ENCODE data around the gene CFDP1.

CFDP1 gene

DNA sequence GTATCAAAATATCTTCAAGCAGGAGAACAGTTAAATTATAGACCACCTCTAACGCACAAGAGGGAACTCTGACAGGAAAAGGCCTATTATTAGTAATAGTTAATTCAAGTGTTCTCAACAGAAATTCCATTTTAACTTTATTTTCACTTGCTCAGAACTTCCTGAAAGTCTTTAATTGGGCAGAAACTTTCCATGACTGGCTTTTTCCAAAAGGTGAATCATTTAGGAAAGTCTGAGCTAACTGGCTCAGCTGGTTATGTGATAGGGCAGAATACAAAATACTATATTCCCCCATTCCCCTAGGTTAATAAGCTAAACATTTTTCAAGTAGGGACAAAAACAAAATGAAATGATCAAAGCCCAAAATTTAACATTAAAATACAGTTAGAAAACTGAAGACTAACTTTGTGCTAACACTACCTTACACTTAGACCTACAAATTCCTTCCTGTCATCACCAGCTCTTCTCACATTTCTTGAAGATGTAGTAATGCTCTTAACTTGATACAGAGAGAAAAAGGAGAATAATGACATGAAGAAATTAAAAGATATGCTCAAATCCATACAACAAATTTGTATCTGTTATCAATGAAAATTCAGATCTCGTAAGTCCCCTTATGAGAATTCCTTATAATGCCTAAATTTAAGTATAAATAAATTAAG is 31.0 kb downstream of the CFDP1 start:
- no peak for DNase-seq

DNA sequence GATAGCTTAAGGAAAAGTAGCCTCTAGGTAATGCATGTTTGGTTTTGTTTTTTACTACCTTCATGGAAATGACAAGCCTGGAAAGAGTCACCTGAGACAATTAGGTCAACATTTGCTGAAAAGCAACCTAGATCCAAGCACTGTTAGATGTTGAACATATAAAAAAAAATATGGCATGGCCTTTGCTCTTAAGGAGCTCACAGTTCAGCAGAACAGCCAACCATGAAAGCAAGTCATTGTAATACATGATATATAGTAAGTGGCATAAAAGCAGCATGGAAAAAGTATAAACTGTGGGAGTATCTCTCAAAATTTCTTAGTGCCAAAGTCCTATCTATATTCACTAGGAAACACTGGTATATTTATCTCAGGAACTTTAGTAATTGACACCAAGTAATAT is 31.6 kb downstream of the CFDP1 start:
- no peak for DNase-seq

DNA sequence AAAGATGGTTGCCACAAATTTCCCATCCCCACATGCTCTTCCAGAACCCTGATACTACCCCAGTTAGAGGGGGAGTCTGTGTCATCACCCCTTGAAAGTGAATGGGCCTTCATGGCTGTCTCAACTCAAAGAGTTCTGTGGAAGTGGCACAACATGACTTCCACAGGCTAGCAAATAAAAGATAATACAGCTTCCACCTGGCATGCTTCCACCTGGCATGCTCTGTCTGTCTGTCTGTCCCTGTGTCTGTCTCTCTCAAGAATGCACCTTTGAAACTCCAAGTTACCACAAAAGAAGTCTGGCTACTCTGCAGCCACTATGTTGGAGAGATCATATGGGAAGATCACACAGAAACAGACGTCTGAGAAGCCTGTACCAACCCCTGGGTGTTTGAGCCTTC is 35.0 kb downstream of the CFDP1 start:
- no peak for DNase-seq

DNA sequence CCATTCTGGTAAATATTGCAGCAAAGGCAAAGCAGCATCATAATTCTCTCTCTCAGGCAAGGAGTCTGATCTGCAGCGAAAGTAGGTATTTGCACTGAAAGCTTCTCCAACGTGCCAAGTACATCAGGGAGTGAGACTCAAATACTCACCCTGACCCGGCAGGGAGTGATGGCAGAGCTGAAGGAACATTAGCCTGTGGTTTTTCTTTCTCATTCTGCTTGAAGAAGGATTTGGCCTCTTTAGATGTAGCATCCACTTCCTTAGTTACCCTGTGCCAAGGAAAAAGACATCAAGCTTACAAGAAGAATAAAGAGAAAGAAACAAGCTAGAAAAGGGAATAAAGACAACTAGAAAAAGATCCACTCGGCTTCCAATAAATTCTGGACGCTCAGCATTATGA is 38.4 kb downstream of the CFDP1 start:
- no peak for DNase-seq

DNA sequence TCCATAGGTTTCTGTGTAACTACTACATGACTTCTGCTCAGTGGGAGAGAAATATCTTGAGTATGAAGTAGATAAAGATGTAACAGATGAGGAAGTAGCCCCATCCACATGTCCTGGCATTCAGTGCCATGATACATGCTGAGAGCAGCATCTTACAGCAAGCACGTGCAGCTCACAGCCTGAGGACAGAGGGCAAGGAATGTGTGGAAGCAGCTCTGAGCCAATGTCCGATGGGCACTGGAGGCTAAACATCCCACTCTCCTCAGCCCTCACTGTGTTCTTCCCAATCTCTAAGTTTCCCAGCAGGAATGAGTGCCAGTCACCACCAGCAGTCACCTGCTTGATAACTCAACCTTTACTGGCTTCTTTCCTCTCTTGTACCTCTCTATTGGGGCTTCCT is 40.4 kb downstream of the CFDP1 start:
- DNase-seq: no peak

DNA sequence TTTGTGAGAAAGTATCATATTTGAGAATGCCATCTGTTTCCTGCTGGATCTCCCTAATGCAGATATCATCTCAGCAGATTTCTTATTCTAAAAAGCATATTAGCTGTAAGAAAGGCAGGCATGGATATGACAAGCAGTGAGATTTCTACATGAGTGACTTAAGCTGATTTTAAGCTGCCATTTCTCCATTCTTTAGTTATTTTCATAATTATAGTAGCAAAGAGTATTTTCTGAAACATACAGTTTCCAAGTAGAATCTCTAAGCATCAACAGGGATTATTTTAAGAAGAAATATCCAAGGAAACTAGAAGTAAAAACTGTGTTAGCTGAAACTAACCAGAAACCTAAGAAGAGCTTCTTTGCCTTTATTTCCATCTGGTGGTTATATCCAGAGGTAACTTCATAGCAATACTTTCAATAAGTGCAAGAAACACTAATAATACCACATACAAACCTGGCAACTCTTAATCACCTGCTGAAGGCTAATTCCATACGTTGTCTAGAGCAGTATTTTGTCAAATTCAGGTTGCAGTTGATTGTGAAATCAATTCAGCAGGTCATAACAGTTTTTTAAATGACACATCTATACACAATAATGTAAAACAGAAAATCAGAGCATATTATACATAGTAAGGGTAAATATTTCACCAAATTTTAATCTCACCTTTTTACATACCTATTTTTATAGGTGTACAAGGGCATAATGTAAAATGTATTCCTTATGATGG is 42.2 kb downstream of the CFDP1 start:
- DNase-seq: no peak

DNA sequence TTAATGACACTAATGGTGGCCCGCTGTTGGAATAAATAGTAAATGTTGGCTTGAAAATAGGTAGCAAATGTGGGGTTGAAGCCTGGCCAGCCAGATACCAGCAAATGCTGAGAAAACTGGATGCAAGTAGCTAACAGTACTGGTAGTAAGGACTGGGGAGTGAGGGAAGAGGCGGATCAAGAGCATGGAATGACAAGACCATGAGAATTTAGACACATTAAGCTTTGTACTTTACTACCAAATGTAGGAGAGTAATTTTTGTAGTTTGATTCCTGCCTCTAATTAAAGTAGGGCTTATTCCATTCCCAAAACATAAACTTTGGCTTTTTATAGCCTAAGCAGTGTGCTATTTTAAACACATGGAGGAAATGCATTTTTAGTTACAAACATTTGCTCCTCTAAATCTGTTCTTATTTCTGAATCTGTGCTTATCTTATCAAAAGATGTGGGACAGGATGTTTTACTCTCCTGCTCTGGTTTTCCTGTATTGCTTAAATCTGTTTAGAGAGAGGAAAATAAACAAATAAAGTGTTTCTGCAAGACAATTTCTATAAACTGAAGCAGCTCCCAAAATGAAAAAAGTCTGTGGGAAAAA is 44.1 kb downstream of the CFDP1 start:
- DNase-seq: no peak

DNA sequence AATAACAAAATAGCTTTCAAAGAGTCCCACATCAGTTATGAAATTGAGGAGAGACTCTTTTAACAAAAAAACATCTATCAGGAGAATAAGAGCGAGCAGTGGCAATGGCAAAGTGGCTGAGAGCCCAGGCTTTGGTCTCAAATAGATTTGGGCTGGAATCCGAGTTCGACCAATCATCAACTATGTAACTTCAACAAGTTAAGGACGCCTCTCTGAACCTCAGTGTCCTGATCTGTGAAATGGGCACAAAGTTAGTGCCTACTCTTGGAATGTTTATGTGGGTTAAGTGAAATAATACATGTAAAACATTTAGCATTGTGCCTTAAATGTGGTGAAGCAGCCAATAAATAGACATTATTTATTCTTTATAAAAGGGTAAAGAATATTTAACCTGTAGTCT is 45.4 kb downstream of the CFDP1 start:
- DNase-seq: no peak

DNA sequence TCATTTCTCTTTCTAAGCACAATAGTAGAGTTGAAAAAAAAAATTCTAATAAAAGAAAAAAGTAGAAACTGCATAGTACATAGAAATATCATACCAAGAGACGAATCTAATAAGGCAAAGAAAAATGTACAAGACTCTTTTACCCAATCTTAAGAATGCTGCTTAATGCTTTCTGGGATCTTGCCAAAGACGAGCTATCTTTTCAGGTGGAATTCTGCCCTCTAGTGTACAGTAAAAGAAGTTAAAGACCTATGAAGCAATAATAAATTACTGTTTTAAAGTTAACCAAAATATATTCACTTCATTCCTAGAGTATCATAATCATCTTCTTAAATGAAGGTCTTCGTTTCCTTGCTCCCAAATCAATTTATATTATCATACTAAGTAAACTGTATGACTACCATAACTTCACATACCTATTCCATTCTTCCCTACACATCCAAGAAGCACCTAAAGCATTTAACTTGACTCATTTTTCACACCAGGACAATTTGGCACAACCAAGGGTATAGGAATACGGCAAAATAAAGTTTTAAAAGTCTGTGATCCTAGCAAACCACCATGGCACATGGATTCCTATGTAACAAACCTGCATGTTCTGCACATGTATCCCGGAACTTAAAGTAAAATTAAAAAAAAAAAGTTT is 47.7 kb downstream of the CFDP1 start:
- no peak for DNase-seq

DNA sequence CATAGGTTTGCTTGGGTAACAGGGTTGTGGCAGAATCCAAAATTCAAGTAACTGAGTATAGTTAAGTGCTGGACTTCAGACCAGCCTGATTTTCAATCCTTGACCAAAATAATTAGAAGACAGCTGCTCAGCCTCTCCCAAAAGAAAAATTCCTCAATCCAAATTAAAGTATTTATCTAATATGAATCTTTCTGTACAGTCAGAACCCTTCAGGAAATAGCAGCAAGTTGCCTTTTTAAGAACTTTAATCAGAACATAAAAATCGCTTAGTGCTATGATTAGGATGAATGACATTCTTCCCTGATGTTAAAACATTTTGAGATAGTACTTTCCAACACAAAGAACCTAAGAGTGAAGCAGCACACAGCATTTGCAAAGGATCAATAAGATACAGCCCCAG is 50.2 kb downstream of the CFDP1 start:
- DNase-seq: no peak

DNA sequence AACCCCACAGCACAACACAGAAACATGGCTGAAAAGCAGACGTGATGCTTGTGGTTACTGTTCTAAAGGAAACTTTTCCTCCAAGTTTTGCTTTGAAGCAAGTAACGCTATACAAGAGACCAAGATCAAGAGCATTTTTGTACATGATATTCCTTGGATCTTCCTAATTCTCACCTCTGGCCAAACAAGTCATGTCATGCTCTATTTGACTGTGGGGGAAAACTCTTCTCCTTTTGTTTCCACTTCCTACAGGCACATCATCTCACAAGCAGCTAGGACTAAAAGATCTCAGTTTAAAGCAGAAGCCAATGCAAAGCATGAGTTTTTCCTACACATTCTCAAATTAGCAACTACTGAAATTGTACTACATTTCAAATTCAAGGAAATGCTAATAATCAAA is 50.7 kb downstream of the CFDP1 start:
- no peak for DNase-seq

DNA sequence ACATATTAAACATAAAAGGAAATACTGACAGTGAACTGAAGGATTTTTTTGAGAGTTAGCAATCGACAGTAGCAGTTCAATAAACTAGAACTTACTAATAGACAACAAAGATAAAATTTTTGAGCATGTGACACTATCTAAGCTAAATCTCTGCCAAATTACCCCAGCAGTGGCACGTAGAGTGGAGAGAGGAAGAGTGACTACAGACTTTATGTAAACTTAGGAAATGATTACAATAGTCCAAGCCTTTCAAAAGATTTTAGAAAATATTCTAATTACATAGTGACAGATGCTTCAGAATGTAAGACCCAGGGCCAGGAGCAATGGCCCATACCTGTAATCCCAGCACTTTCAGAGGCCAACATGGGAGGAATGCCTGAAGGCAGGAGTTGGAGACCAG is 52.4 kb downstream of the CFDP1 start:
- DNase-seq: no peak

DNA sequence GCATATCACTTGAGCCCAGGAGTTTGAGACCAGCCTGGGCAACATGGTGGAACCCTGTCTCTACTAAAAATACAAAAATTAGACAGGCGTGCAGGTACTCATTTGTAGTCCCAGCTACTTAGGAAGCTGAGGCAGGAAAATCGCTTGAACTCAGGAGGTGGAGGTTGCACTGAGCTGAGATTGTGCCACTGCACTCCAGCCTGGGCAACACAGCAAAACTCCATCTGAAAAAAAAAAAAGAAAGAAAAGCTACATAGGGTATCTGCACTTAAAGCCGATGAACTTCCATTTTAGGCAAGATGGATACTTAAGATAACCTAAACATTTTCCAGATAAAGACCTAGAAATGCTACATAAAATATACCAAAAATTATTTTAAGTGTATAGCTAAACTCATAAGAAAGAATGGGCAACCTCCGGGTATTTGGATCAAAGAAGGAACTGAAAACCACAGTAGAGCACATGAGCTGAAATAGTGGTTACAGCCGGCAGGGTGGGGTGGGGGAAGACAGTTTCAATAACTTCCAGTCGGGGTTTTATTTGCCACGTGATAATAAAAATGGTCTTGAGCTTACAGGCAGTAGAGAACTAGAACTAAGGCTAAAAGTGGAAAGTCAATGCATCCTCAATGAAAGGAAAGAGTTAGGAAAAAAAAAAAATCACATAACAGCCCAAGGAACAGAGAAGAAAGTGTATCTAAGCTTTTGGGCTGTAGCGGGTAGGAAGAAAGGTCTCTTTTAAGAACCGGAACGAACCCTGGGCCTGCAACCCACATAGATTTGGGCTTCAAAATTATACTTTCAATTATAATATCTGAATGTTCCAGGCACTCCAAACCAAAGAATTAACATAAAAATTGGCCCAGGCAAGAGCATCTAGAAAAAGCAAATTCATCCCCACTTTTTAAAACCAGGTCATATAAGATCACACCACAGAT is 53.1 kb downstream of the CFDP1 start:
- peak; percentile 34 for DNase-seq

DNA sequence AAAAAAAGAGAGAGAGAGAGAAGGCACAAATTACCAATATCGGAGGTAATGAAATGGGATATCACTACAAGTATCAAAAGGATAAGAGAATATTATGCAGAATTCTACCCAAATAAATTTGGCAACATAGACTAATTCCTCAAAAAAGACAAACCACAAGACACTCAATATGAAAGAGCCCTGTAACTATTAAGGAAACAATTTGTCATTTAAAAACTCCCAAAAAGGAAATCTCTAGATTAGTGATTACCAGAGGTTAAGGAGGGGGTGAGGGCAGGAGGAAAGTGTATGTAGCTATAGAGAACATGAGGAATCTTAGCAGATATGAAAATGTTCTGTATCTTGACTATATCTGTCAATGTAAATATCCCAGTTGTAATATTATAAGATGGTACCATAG is 54.0 kb downstream of the CFDP1 start:
- DNase-seq: no peak

DNA sequence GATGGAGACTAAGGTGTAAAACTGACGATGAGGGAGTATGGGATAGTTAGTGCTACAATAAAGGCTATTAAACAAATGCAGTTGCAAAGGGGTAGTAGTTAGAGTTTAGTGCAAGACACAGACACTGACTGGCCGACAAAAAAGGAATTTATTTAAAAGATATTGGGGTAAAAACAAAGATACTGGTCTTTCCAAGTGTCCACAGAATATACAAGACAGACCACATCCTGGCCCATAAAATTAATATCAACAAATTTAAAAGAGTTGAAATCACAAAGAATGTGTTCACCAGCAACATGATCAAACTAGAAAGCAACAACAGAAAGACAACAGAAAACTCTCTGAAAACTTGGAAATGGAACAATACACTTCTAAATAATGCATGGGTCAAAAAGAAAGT is 54.7 kb downstream of the CFDP1 start:
- no peak for DNase-seq

DNA sequence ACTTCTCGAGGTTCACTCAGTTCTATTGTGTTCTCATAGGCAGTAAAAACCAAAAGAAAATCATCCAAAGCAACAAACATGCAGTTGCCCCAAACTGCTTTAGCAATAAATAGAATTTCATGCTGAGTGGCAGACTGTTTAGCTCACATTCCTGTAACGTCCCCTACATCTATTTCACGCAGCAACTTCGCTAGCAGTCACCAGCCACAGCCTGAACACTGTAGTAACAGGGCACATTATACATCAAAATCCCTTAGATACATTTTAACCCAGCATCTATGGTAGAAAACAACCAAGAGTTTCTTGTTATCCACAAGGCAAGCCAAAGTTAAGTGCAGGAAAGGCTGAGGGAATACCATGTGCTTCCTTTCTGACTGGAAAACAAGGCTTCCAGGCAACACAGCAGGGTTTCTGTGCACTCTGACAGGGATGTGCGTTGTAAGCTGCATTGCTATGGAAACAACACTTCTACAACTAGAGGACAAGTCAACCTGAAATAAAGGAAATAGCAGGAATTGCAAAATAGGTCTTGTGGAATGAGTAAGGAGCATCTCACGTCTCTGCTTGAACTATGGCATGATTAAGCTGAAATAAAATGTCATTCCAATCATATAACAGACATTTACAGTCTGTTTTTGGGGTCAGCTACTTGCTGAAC is 55.4 kb downstream of the CFDP1 start:
- DNase-seq: no peak

DNA sequence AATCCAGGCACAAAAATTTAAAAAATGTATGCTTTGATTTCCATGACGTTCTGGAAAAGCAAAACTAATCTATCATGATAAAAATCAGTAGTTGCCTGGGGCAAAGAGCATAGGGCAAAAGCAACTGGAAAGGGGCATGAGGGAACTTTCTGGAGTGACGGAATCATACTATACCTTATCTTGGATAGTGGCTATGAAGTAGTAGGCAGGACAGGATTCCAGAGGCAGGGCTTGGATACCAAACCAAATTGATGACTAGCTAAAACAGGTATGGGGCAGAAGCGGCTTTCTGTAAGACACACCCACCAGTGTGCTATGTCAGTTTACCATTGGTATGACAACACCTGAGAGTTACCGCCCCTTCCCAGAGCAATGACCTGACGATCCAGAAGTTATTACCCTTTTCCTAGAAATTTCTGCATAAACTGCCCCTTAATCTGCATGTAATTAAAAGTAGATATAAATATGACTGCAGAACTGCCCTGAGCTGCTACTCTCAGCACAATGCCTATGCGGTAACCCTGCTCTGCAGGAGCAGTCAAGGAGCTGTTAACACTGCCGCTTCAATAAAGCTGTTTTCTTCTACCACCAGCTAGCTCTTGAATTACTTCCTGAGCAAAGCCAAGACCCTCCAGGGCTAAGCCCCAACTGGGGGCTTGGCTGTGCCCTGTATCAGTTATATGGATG is 56.7 kb downstream of the CFDP1 start:
- DNase-seq: no peak

DNA sequence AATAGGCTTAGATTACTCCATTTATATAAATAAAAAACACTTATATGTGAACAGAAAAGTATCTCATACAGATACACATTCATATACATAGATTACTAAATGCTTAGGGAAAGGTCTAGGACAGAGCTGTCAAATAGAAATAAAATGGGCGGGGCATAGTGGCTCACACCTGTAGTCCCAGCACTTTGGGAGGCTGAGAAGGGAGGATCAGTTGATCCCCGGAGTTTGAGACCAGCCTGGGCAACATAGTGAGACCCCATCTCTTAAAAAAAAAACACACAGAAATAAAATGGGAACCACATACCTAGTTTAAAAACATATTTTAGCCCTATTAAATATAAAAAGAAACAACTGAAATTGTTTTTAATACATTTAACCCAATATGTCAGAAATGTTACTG is 58.9 kb downstream of the CFDP1 start:
- no peak for DNase-seq

DNA sequence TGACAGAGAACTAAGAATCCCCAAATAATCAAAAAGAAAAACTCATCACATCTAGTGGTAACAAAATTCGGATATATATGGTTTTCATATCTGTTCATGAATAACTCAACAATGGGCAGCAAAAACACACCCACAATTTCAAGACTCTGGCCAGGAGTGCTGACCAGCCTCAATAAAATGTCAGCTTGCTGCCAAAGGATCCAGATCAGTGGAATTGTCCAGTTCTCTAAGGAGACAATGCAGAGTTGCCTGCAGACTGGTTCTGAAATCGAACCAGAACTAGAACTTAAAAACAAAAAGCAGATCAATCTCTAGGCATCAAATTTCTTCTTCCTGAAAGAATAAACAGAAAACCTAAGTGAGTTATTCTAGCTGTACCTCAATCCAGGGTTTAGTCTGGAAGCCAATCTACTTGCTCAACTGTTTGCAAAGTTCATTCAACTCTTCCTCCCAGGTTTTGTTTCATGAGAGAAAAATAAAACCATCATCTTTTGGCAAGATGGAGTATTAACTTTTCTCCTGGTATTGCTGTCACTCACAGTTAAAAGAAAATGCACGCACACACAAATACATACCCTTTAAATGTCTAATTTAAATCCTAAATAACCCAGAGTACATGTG is 61.0 kb downstream of the CFDP1 start:
- DNase-seq: no peak

DNA sequence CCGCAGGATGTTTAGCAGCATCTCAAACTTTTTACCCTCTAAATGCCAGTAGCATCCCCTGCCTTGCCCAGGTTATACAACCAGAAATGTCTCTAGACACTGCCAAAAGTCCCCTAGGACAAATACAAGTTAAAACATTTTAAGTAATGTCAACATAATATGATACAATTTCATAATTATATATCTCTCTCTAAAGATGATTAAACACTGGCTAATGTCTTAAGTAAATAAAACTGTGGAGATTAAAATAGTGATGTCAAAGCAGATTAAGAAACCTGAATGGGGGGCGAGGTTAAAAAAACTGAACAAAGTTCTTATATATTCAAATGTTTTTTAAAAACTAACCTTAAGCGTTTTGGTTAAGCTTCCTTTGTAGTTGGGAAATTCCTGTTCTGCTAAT is 62.1 kb downstream of the CFDP1 start:
- no peak for DNase-seq

DNA sequence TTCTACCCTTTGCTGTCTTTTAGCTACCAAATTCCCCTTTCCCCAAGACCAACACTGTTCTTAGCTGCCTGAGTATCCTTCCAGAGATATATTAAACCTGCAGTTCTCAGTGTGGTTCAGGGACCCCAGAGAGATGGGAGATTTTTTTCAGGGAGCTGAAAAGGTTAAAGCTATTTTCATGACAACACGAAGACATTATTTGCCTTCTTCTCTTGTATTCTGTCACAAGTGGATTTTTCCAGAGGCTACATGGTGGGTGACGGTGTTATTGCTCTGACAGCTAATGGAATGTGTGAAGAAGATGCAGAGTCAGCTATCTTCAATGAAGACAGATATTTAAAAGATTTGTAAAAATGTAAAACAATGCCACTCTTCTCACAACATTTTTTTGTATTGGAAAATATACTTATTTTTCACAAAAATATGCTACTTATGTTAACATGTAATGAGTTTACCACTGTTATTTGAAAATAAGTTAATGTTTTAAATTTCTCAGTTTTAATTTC is 69.0 kb downstream of the CFDP1 start:
- no peak for DNase-seq

Data from activated effector memory CD4-positive, alpha-beta T cell treated with Interleukin-2 at 50 U/mL for 16 hours (primary cell).